Bladder microvascular endothelial cell (primary cell): ENCODE measurements around the gene SPEM3. TPM values are rescaled to one million over a fixed set of nuclear protein-coding genes. Genes with fewer than 3 reads are reported as not detected.

ENCODE experiments used
- total RNA-seq: library from RNA; depleted of rRNA; stranded (reverse); fragments of >200 nt; gene quantifications from 2 replicates; pipeline ENCODE4 v1.2.3, GENCODE V29; 2014

The SPEM3 gene
- not detected in 2 replicates for total RNA-seq

GRCh38 chr17:7428557-7428956 is at the start of gene SPEM3:
Gene SPEM3, plus strand, starts transcription at chr17:7428857. Its CDS starts 46 bp downstream, at chr17:7428903.

GRCh38 chr17:7380855-7381683 is 47.6 kb upstream of the SPEM3 start, which contains the start of gene TNK1:
Gene TNK1, plus strand, starts transcription at chr17:7381089. Its CDS starts 1,838 bp downstream, at chr17:7382927.

GRCh38 chr17:7394452-7395191 is 34.0 kb upstream of the SPEM3 start, which contains the start of gene PLSCR3:
Gene PLSCR3, minus strand, starts transcription at chr17:7394525. Its CDS starts 415 bp downstream, at chr17:7394110.

GRCh38 chr17:7403977-7404736 is 24.5 kb upstream of the SPEM3 start, which contains the start of gene TMEM256:
Gene TMEM256, minus strand, starts transcription at chr17:7404097. Its CDS starts 13 bp downstream, at chr17:7404084.

GRCh38 chr17:7407485-7408251 is 21.0 kb upstream of the SPEM3 start, which contains the start of gene NLGN2:
Gene NLGN2, plus strand, starts transcription at chr17:7407845. Its CDS starts 411 bp downstream, at chr17:7408256.

GRCh38 chr17:7419819-7420610 is 8.6 kb upstream of the SPEM3 start, which contains the start of gene SPEM1:
Gene SPEM1, plus strand, starts transcription at chr17:7420324. Its CDS starts 61 bp downstream, at chr17:7420385.

GRCh38 chr17:7425316-7425715 is 3.3 kb upstream of the SPEM3 start, which contains the start of gene SPEM2:
Gene SPEM2, plus strand, starts transcription at chr17:7425616. Its CDS starts 73 bp downstream, at chr17:7425689.

GRCh38 chr17:7439462-7440112 is 10.9 kb downstream of the SPEM3 start, which contains the start of gene FGF11:
Gene FGF11, plus strand, starts transcription at chr17:7439512. Its CDS starts 109 bp downstream, at chr17:7439621.

GRCh38 chr17:7444682-7445618 is 16.3 kb downstream of the SPEM3 start, which contains the start of gene CHRNB1:
Gene CHRNB1, plus strand, starts transcription at chr17:7445061. Its CDS starts 67 bp downstream, at chr17:7445128.

GRCh38 chr17:7479213-7480088 is 50.8 kb downstream of the SPEM3 start, which contains the start of gene ZBTB4:
Gene ZBTB4, minus strand, starts transcription at chr17:7479631. Its CDS starts 12,830 bp downstream, at chr17:7466801.

GRCh38 chr17:7481275-7481674 is 52.6 kb downstream of the SPEM3 start, which contains the start of gene SLC35G6:
Gene SLC35G6, plus strand, starts transcription at chr17:7481446. Its CDS starts 71 bp downstream, at chr17:7481517.

Other genes starting within 250 kb of the SPEM3 start
- 10.5 and 15.1 TPM in 2 replicates for gene ASGR1, start 249.5 kb upstream of the SPEM3 start, total RNA-seq
- 6.8 and 22.5 TPM in 2 replicates for gene DLG4, start 209.0 kb upstream of the SPEM3 start, total RNA-seq
- gene ACADVL, start 208.9 kb upstream of the SPEM3 start, total RNA-seq, result 205 and 264 TPM in 2 replicates
- 32.2 and 53.0 TPM in 2 replicates for gene DVL2, start 194.3 kb upstream of the SPEM3 start, total RNA-seq
- 28.7 and 37.6 TPM in 2 replicates for gene PHF23, start 189.4 kb upstream of the SPEM3 start, total RNA-seq
- gene GABARAP, start 186.4 kb upstream of the SPEM3 start, total RNA-seq, result 86.0 and 116 TPM in 2 replicates
- 18.5 and 41.9 TPM in 2 replicates for gene CTDNEP1, start 177.1 kb upstream of the SPEM3 start, total RNA-seq
- 22.4 and 31.6 TPM in 2 replicates for gene ELP5, start 176.6 kb upstream of the SPEM3 start, total RNA-seq
- 0.82 and 8.1 TPM in 2 replicates for gene CLDN7, start 166.4 kb upstream of the SPEM3 start, total RNA-seq
- gene SLC2A4, start 147.1 kb upstream of the SPEM3 start, total RNA-seq, result 0.57 TPM in 1 of 2 replicates, not detected in the other
- gene YBX2, start 134.2 kb upstream of the SPEM3 start, total RNA-seq, result 0.25 TPM in 1 of 2 replicates, not detected in the other
- 537 and 632 TPM in 2 replicates for gene EIF5A, start 121.2 kb upstream of the SPEM3 start, total RNA-seq
- 28.8 and 30.1 TPM in 2 replicates for gene GPS2, start 113.5 kb upstream of the SPEM3 start, total RNA-seq
- 10.4 and 31.2 TPM in 2 replicates for gene NEURL4, start 99.5 kb upstream of the SPEM3 start, total RNA-seq
- gene ACAP1, start 92.3 kb upstream of the SPEM3 start, total RNA-seq, result not detected in 2 replicates
- gene KCTD11, start 76.7 kb upstream of the SPEM3 start, total RNA-seq, result 1.1 and 2.3 TPM in 2 replicates
- gene TMEM95, start 73.7 kb upstream of the SPEM3 start, total RNA-seq, result not detected in 2 replicates
- gene TNK1, start 47.8 kb upstream of the SPEM3 start, total RNA-seq, result 0.49 and 1.6 TPM in 2 replicates
- 16.7 and 36.8 TPM in 2 replicates for gene PLSCR3, start 34.3 kb upstream of the SPEM3 start, total RNA-seq
- 48.8 and 118 TPM in 2 replicates for gene TMEM256, start 24.8 kb upstream of the SPEM3 start, total RNA-seq
- 1.3 and 7.6 TPM in 2 replicates for gene NLGN2, start 21.0 kb upstream of the SPEM3 start, total RNA-seq
- not detected in 2 replicates for gene SPEM1, start 8.5 kb upstream of the SPEM3 start, total RNA-seq
- not detected in 2 replicates for gene SPEM2, start 3.2 kb upstream of the SPEM3 start, total RNA-seq
- 6.0 and 8.4 TPM in 2 replicates for gene TMEM102, start 6.6 kb downstream of the SPEM3 start, total RNA-seq
- gene FGF11, start 10.7 kb downstream of the SPEM3 start, total RNA-seq, result 0.16 and 0.50 TPM in 2 replicates
- gene CHRNB1, start 16.2 kb downstream of the SPEM3 start, total RNA-seq, result 7.6 and 9.4 TPM in 2 replicates
- 6.3 and 14.2 TPM in 2 replicates for gene ZBTB4, start 50.8 kb downstream of the SPEM3 start, total RNA-seq
- gene SLC35G6, start 52.6 kb downstream of the SPEM3 start, total RNA-seq, result not detected in 2 replicates
- gene POLR2A, start 55.5 kb downstream of the SPEM3 start, total RNA-seq, result 76.9 and 161 TPM in 2 replicates
- gene TNFSF12, start 120.2 kb downstream of the SPEM3 start, total RNA-seq, result 7.8 and 17.1 TPM in 2 replicates
- 0.69 and 0.81 TPM in 2 replicates for gene TNFSF13, start 129.9 kb downstream of the SPEM3 start, total RNA-seq
- gene SENP3, start 133.1 kb downstream of the SPEM3 start, total RNA-seq, result 62.7 and 79.3 TPM in 2 replicates
- 0.65 and 1.1 TPM in 2 replicates for gene CD68, start 150.8 kb downstream of the SPEM3 start, total RNA-seq
- 57.5 and 91.6 TPM in 2 replicates for gene MPDU1, start 155.0 kb downstream of the SPEM3 start, total RNA-seq
- gene SOX15, start 161.2 kb downstream of the SPEM3 start, total RNA-seq, result 0.06 and 0.49 TPM in 2 replicates
- gene FXR2, start 186.0 kb downstream of the SPEM3 start, total RNA-seq, result 28.2 and 35.0 TPM in 2 replicates
- gene SAT2, start 199.0 kb downstream of the SPEM3 start, total RNA-seq, result 26.4 and 27.4 TPM in 2 replicates
- 0.38 TPM in 1 of 2 replicates, not detected in the other for gene SHBG, start 201.3 kb downstream of the SPEM3 start, total RNA-seq
- not detected in 2 replicates for gene ATP1B2, start 222.1 kb downstream of the SPEM3 start, total RNA-seq